ENCODE measurements around the gene RANBP17.

DNA sequence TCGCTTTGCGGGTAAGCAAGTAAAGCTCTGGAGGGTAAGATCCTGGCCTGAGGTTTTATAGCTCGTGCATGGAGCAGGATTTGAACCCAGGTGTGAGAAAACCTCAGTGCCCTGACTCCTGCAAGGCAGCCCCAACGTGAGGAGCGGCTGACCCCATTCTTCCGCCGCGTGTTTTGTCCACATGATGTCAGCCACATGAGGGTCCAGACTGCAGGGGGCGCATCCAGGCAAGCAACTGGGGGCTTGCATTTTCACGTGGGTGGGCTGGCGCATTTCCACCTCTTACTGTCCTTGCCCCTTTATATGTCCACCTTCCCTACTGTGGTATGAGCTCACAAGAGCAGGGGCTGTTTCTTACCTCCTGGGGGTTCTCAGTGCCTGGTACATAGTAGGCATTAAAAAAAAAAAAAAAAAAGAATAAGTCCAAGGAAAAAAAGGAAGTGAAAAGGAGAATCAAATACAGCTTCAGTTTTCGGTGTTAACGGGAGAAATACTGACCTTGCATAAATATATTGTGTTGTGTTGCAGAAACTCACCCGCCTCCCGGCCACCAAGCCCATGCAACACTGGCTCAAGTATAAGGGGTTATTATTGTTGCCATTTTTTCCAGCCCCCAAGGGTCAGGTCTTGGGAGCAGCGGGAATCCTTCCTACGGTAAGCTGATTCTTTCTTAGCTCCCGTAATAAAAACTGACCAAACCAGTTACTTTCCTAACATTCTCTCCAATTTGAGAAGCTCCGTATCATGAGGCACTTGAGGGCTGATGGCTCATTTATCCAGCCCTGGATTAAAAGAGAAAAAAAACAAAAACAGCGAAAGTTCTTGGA is 462.2 kb downstream of the RANBP17 start:
- TF ChIP-seq CTCF (IDR thresholded peaks at IDR 0.05) (no peak), EZH2 (IDR thresholded peaks at IDR 0.05; ENCODE audit: borderline replicate concordance, insufficient read depth, low read depth, low read length, poor library complexity, severe bottlenecking) (no peak)
